ENCODE results near the gene LEMD3.
A peak's percentile ranks its signal among the peaks of the same experiment; 100 is the strongest.
"Not testable (repeated sequence)": the region's sequence is repeated elsewhere in the genome, so short reads cannot be mapped to it uniquely, and the experiment has no call there.

The LEMD3 gene

GRCh38 chr12:65282840-65283239, 113.5 kb downstream of the LEMD3 start:
- H3K4me1 ChIP-seq (ENCODE audit: control insufficient read depth, low read length): peaks cover 13% of the 10 kb centered on the region
- H3K4me2 ChIP-seq (ENCODE audit: low read length): no peak overlapping the region
- no peak overlapping the region for H3K27ac ChIP-seq (ENCODE audit: low read depth, low read length)
- H3K9me2 ChIP-seq (replicated peaks; ENCODE audit: control insufficient read depth, low read length): no peaks in the 10 kb centered on the region
- peaks cover 28% of the 10 kb centered on the region for H3K27me3 ChIP-seq (ENCODE audit: control insufficient read depth, low read length)
- H3K9me3 ChIP-seq (ENCODE audit: control insufficient read depth, insufficient read depth, low read length): no peaks in the 10 kb centered on the region
- H3K79me2 ChIP-seq (ENCODE audit: control insufficient read depth, low read length): no peaks in the 10 kb centered on the region
- no peaks in the 10 kb centered on the region for H4K20me1 ChIP-seq (ENCODE audit: control insufficient read depth, insufficient read depth, low read depth, low read length)
- H3K4me3 ChIP-seq (ENCODE audit: low read length): no peak overlapping the region
- TF ChIP-seq EZH2phosphoT487 (IDR thresholded peaks at IDR 0.05; ENCODE audit: borderline replicate concordance, low read length): no peak
- TF ChIP-seq CTCF (IDR thresholded peaks at IDR 0.05; ENCODE audit: low read depth, low read length, poor library complexity, severe bottlenecking): peak; percentile 12
- no peaks in the 10 kb centered on the region for H3K36me3 ChIP-seq (ENCODE audit: control insufficient read depth, low read length)
- H3F3A ChIP-seq (ENCODE audit: control insufficient read depth, insufficient read depth): no peaks in the 10 kb centered on the region

- H3K27me3 ChIP-seq (ENCODE audit: control insufficient read depth, low read length); H3K9me3 ChIP-seq (ENCODE audit: control insufficient read depth, insufficient read depth, low read length); H3K4me3 ChIP-seq (ENCODE audit: low read length); H3K9me2 ChIP-seq (replicated peaks; ENCODE audit: control insufficient read depth, low read length); H3K79me2 ChIP-seq (ENCODE audit: control insufficient read depth, low read length); H3K4me1 ChIP-seq (ENCODE audit: control insufficient read depth, low read length); H3F3A ChIP-seq (ENCODE audit: control insufficient read depth, insufficient read depth); H4K20me1 ChIP-seq (ENCODE audit: control insufficient read depth, insufficient read depth, low read depth, low read length); H3K27ac ChIP-seq (ENCODE audit: low read depth, low read length); H3K4me2 ChIP-seq (ENCODE audit: low read length); H3K36me3 ChIP-seq (ENCODE audit: control insufficient read depth, low read length): not testable (repeated sequence)
Measured at GRCh38 chr12:65285532-65285931, 116.1 kb downstream of the LEMD3 start.

DNA sequence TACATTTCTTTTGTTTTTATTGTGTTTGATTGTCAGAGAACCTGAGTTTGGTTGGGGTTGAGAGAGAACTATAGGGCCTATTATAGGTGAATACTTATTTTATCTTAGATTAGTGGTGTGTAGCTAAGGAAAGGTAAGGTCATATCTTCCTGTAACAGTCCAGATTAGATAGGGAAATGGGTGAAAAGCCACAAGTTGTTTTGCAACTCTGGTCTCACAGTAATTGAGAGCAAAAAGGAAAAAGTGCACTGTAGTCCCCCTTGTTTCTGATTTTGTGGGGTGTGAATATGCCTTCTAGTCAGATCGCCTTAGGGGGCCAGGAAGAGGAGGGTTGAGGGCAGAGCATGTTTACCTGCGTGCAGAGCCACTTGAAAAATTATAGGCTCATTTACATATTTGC, 118.0 kb downstream of the LEMD3 start:
- no peaks in the 10 kb centered on the region for H3K9me3 ChIP-seq (ENCODE audit: control insufficient read depth, insufficient read depth, low read length)
- no peaks in the 10 kb centered on the region for H3K36me3 ChIP-seq (ENCODE audit: control insufficient read depth, low read length)
- no peaks in the 10 kb centered on the region for H3K4me1 ChIP-seq (ENCODE audit: control insufficient read depth, low read length)
- no peak overlapping the region for H3K4me3 ChIP-seq (ENCODE audit: low read length)
- no peak overlapping the region for H3K27ac ChIP-seq (ENCODE audit: low read depth, low read length)
- TF ChIP-seq CTCF (IDR thresholded peaks at IDR 0.05; ENCODE audit: low read depth, low read length, poor library complexity, severe bottlenecking): no peak
- no peak for TF ChIP-seq EZH2phosphoT487 (IDR thresholded peaks at IDR 0.05; ENCODE audit: borderline replicate concordance, low read length)
- H3F3A ChIP-seq (ENCODE audit: control insufficient read depth, insufficient read depth): no peaks in the 10 kb centered on the region
- H3K27me3 ChIP-seq (ENCODE audit: control insufficient read depth, low read length): peaks cover 6% of the 10 kb centered on the region
- no peaks in the 10 kb centered on the region for H3K79me2 ChIP-seq (ENCODE audit: control insufficient read depth, low read length)
- H3K4me2 ChIP-seq (ENCODE audit: low read length): no peak overlapping the region
- no peaks in the 10 kb centered on the region for H4K20me1 ChIP-seq (ENCODE audit: control insufficient read depth, insufficient read depth, low read depth, low read length)
- H3K9me2 ChIP-seq (replicated peaks; ENCODE audit: control insufficient read depth, low read length): no peaks in the 10 kb centered on the region

DNA sequence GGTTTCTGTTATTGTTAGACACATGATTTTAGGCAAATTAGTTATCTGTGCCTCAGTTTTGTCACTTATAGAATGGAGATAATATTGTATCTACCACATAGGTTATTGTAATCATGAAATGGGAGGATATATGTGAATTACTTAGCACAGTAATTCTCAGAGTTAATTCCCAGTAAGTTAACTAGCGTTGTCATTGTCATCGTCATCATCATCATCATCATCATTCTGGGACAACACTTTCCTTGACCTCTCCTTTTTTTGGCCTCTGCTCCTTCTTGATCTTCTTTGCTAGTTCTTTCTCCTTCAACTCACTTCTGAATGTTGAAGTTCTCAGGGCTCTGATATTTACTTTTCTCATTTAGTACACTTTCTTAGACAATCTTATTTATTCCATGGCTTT, 122.9 kb downstream of the LEMD3 start:
- no peak overlapping the region for H3K4me3 ChIP-seq (ENCODE audit: low read length)
- H3F3A ChIP-seq (ENCODE audit: control insufficient read depth, insufficient read depth): no peaks in the 10 kb centered on the region
- no peak overlapping the region for H3K4me2 ChIP-seq (ENCODE audit: low read length)
- H3K27ac ChIP-seq (ENCODE audit: low read depth, low read length): no peak overlapping the region
- H3K79me2 ChIP-seq (ENCODE audit: control insufficient read depth, low read length): no peaks in the 10 kb centered on the region
- H3K27me3 ChIP-seq (ENCODE audit: control insufficient read depth, low read length): peaks cover 11% of the 10 kb centered on the region; the same call in 1 of the 2 replicates
- H3K36me3 ChIP-seq (ENCODE audit: control insufficient read depth, low read length): no peaks in the 10 kb centered on the region
- no peaks in the 10 kb centered on the region for H4K20me1 ChIP-seq (ENCODE audit: control insufficient read depth, insufficient read depth, low read depth, low read length)
- no peaks in the 10 kb centered on the region for H3K9me2 ChIP-seq (replicated peaks; ENCODE audit: control insufficient read depth, low read length)
- H3K9me3 ChIP-seq (ENCODE audit: control insufficient read depth, insufficient read depth, low read length): no peaks in the 10 kb centered on the region
- no peaks in the 10 kb centered on the region for H3K4me1 ChIP-seq (ENCODE audit: control insufficient read depth, low read length)
- TF ChIP-seq EZH2phosphoT487 (IDR thresholded peaks at IDR 0.05; ENCODE audit: borderline replicate concordance, low read length) (no peak), CTCF (IDR thresholded peaks at IDR 0.05; ENCODE audit: low read depth, low read length, poor library complexity, severe bottlenecking) (no peak)

All from DOHH2 (cell line).